K562 (cell line): ENCODE measurements around the gene FMOD. TPM values are rescaled to one million over a fixed set of nuclear protein-coding genes. Genes with fewer than 3 reads are reported as not detected.

Experiments
- ATF3 ChIP-seq, 2 experiments: fragments of 450-650 bp in 1 of 2; sonication (generic) in 1 of 2; formaldehyde crosslinking in 1 of 2; IDR thresholded peaks in 1 of 2; conservative IDR thresholded peaks in 1 of 2; 2 replicates each; pipeline versions ENCODE4 v1.6.1 to v1.8.1; 2016 to 2023; ENCODE audit warnings: mild to moderate bottlenecking in 2 of 2, moderate library complexity in 2 of 2, inconsistent platforms in 1 of 2, missing genetic modification reagents in 1 of 2
- BRF1 ChIP-seq: IDR thresholded peaks from 3 replicates; pipeline ENCODE4 v1.6.1; 2011; ENCODE audit warnings: borderline replicate concordance, mild to moderate bottlenecking; ENCODE audit not compliant: insufficient read length; ENCODE audit errors: extremely low read depth
- CCAR2 ChIP-seq: fragments of 200-400 bp; formaldehyde crosslinking; IDR thresholded peaks from 2 replicates; pipeline ENCODE4 v1.6.1; 2017; ENCODE audit warnings: mild to moderate bottlenecking, low read depth, low read length
- FOSL1 ChIP-seq: fragments of 200-800 bp; sonication (Bioruptor generic); conservative IDR thresholded peaks from 2 replicates; pipeline ENCODE4 v1.6.1; 2016; ENCODE audit warnings: missing genetic modification characterization, missing compliant biosample characterization
- HINFP ChIP-seq: fragments of 450-650 bp; conservative IDR thresholded peaks from 2 replicates; pipeline ENCODE4 v1.6.1; 2016; ENCODE audit warnings: missing genetic modification characterization, low read depth, mild to moderate bottlenecking, control low read depth, missing compliant biosample characterization
- IRF2 ChIP-seq: sonication (generic); formaldehyde crosslinking; IDR thresholded peaks from 2 replicates; pipeline ENCODE4 v1.8.1; 2022; ENCODE audit warnings: mild to moderate bottlenecking, missing genetic modification reagents
- KAT7 ChIP-seq: sonication (generic); formaldehyde crosslinking; IDR thresholded peaks from 2 replicates; pipeline ENCODE4 v1.8.0; 2022; ENCODE audit warnings: missing genetic modification reagents, mild to moderate bottlenecking, borderline replicate concordance
- NFE2 ChIP-seq: IDR thresholded peaks from 2 replicates; pipeline ENCODE4 v1.6.1; 2014; ENCODE audit warnings: antibody characterized with exemption, low read depth
- PCBP2 ChIP-seq: fragments of 200-400 bp; formaldehyde crosslinking; IDR thresholded peaks from 2 replicates; pipeline ENCODE4 v1.6.1; 2018; ENCODE audit warnings: low read length, low read depth, mild to moderate bottlenecking, moderate library complexity; ENCODE audit not compliant: poor library complexity, severe bottlenecking
- POLR2G ChIP-seq: fragments of 200-400 bp; formaldehyde crosslinking; IDR thresholded peaks from 2 replicates; pipeline ENCODE4 v1.6.1; 2017; ENCODE audit warnings: low read depth, mild to moderate bottlenecking, antibody characterized with exemption, low read length, moderate library complexity
- SNRNP70 ChIP-seq: fragments of 200-400 bp; formaldehyde crosslinking; optimal IDR thresholded peaks from 2 replicates; pipeline ENCODE3; 2017; ENCODE audit warnings: low read depth, low read length
- TCF7L2 ChIP-seq: fragments of 150-350 bp; IDR thresholded peaks from 2 replicates; pipeline ENCODE4 v1.6.1; 2016; ENCODE audit warnings: low read depth, mild to moderate bottlenecking, low read length, moderate library complexity
- THRAP3 ChIP-seq: fragments of 450-650 bp; IDR thresholded peaks from 2 replicates; pipeline ENCODE4 v1.6.1; 2016; ENCODE audit warnings: mild to moderate bottlenecking, inconsistent platforms, borderline replicate concordance
- YBX1 ChIP-seq: fragments of 450-650 bp; IDR thresholded peaks from 2 replicates; pipeline ENCODE4 v1.7.1; 2016; ENCODE audit warnings: mild to moderate bottlenecking
- ZNF407 ChIP-seq: fragments of 450-650 bp; IDR thresholded peaks from 2 replicates; pipeline ENCODE4 v1.6.1; 2016; ENCODE audit warnings: low read depth
- ZNF77 ChIP-seq: fragments of 250-450 bp; sonication (Bioruptor Pico); IDR thresholded peaks from 2 replicates; pipeline ENCODE4 v1.5.0; 2020
- polyA plus RNA-seq, 8 experiments: library from polyadenylated mRNA; depleted of rRNA in 4 of 8; stranded (reverse) in 5 of 8; unstranded in 3 of 8; fragments of >200 nt; fragmentation: Nextera tagmentation in 2 of 8; fragmentation: Illumina TruSeq in 1 of 8; extraction: Ambion mirVana in 2 of 8; extraction: Trizol in 1 of 8; gene quantifications; 2 replicates each; pipeline versions ENCODE4 v1.2.1 to v1.2.3, GENCODE V29; 2011 to 2014; ENCODE audit warnings: inconsistent platforms in 1 of 8, missing spikeins in 1 of 8
- total RNA-seq, 7 experiments: library from RNA; depleted of rRNA in 6 of 7; stranded (reverse); fragments of >200 nt in 6 of 7; fragmentation: Illumina TruSeq in 2 of 7; extraction: Trizol in 2 of 7; gene quantifications; 2 replicates each; pipeline versions ENCODE4 v1.2.1 to v1.2.3, GENCODE V29; 2011 to 2021; ENCODE audit warnings: low replicate concordance in 1 of 7

Gene FMOD
- total and polyA plus RNA-seq, 9 of the 15 experiments (the other 6 are each of a cell fraction or from before 2014, with no cell fraction given) = 0.03 to 0.13 (median 0.03) TPM; not detected in 6

- TF ChIP-seq ATF3 (IDR thresholded peaks at IDR 0.05) = peak; percentile 24; the same call in 1 of the 2 replicates
- 0 out of 2 replicates have a peak, but pooled peaks have one; percentile 25 for TF ChIP-seq ATF3 (CRISPR knock-in tag; conservative IDR thresholded peaks at IDR 0.05)
- no peak for TF ChIP-seq TCF7L2
- TF ChIP-seq FOSL1 (tag) = peak; percentile 57; the same call in 1 of the 2 replicates
- TF ChIP-seq SNRNP70 = no peak
- no peak for TF ChIP-seq HINFP (tag)
- no peak for TF ChIP-seq YBX1
- 0 out of 2 replicates have a peak, but pooled peaks have one; percentile 35 for TF ChIP-seq KAT7 (CRISPR knock-in tag)
- TF ChIP-seq BRF1 = no peak
- TF ChIP-seq ZNF407 = no peak
- TF ChIP-seq PCBP2 = no peak
- TF ChIP-seq ZNF77 (CRISPR knock-in tag) = no peak
- TF ChIP-seq IRF2 = no peak
- no peak for TF ChIP-seq POLR2G
- no peak for TF ChIP-seq CCAR2
- no peak for TF ChIP-seq THRAP3
- no peak for TF ChIP-seq NFE2
Measured at GRCh38 chr1:203306089-203306964, 44.6 kb downstream of the FMOD start (continued).
